T-cell (primary cell): ENCODE results near the gene NIBAN1. TPM values are rescaled to one million over a fixed set of nuclear protein-coding genes. Genes with fewer than 3 reads are reported as not detected.

Experiments used
- ATAC-seq, 4 experiments: fragments of 200-7000 bp in 3 of 4; fragments of 150-1000 bp in 1 of 4; cut with Tn5 transposase; replicated peaks in 1 of 4; 1 replicate in 3 of 4; 2 replicates in 1 of 4; pipeline ENCODE4 v1.10.0; 2021; ENCODE audit warnings: moderate library complexity in 3 of 4, mild to moderate bottlenecking in 2 of 4, moderate number of reproducible peaks in 1 of 4
- CTCF ChIA-PET, 2 donors: fragments of 300-600 bp; sonication (Branson Sonifier 250); formaldehyde crosslinking; loops; one replicate each; lab custom pipeline; 2022; ENCODE audit warnings: antibody characterized with exemption in 2 of 2; lab: Charles Lee
- POLR2A ChIA-PET, 2 donors: fragments of 300-600 bp; sonication (Branson Sonifier 250); formaldehyde crosslinking; loops; one replicate each; lab custom pipeline; 2022; ENCODE audit warnings: antibody characterized with exemption in 2 of 2; lab: Charles Lee
- DNase-seq, 35 experiments: peaks; one replicate each; pipeline versions ENCODE4 v3.0.0 to v3.0.0-alpha.2; 2013 to 2023
- H3K27ac ChIP-seq: one replicate; pipeline ENCODE4 v1.5.1; 2013; ENCODE audit warnings: low read length
- H3K27me3 ChIP-seq, 2 experiments: replicated peaks in 1 of 2; 1 replicate in 1 of 2; 2 replicates in 1 of 2; pipeline versions ENCODE4 v1.6.1 to v1.7.0; 2013; ENCODE audit warnings: low read length in 1 of 2, mixed read lengths in 1 of 2; ENCODE audit not compliant: control insufficient read depth in 2 of 2, insufficient read depth in 2 of 2; ENCODE audit errors: extremely low read depth in 1 of 2
- H3K36me3 ChIP-seq, 2 donors: 1 replicate in 1 of 2; 2 replicates in 1 of 2; pipeline versions ENCODE4 v1.6.1 to v1.7.0; 2013; ENCODE audit warnings: low read length in 1 of 2; ENCODE audit not compliant: control insufficient read depth in 2 of 2, insufficient read depth in 1 of 2; ENCODE audit errors: extremely low read depth in 1 of 2
- H3K4me1 ChIP-seq, 2 experiments: 1 replicate in 1 of 2; 2 replicates in 1 of 2; pipeline versions ENCODE4 v1.6.1 to v1.7.0; 2013; ENCODE audit warnings: low read length in 2 of 2, mixed read lengths in 1 of 2; ENCODE audit not compliant: insufficient read depth in 2 of 2, control insufficient read depth in 1 of 2; ENCODE audit errors: extremely low read depth in 1 of 2
- H3K4me3 ChIP-seq, 2 donors: 1 replicate in 1 of 2; 2 replicates in 1 of 2; pipeline versions ENCODE4 v1.5.1 to v1.7.0; 2013; ENCODE audit warnings: mild to moderate bottlenecking in 2 of 2, low read length in 1 of 2, moderate library complexity in 1 of 2; ENCODE audit not compliant: control insufficient read depth in 1 of 2; ENCODE audit errors: extremely low read depth in 1 of 2
- H3K9me3 ChIP-seq: 2 replicates; pipeline ENCODE4 v1.7.0; 2013
- H3K27ac Mint-ChIP-seq, 2 donors: one replicate each; pipeline ENCODE4 v1.8.0; 2020 to 2021; ENCODE audit warnings: mild to moderate bottlenecking in 2 of 2, mixed read lengths in 2 of 2
- H3K27me3 Mint-ChIP-seq, 2 donors: one replicate each; pipeline ENCODE4 v1.8.0; 2021 to 2022; ENCODE audit warnings: mixed read lengths in 2 of 2
- H3K36me3 Mint-ChIP-seq: one replicate; pipeline ENCODE4 v1.8.0; 2021; ENCODE audit warnings: mixed read lengths
- H3K4me1 Mint-ChIP-seq, 3 donors: one replicate each; pipeline ENCODE4 v1.8.0; 2020 to 2022; ENCODE audit warnings: mixed read lengths in 3 of 3, mild to moderate bottlenecking in 1 of 3
- H3K4me3 Mint-ChIP-seq, 3 donors: one replicate each; pipeline ENCODE4 v1.8.0; 2020 to 2022; ENCODE audit warnings: mild to moderate bottlenecking in 3 of 3, mixed read lengths in 3 of 3, moderate library complexity in 3 of 3
- H3K9me3 Mint-ChIP-seq, 3 donors: one replicate each; pipeline ENCODE4 v1.8.0; 2020 to 2022; ENCODE audit warnings: mixed read lengths in 3 of 3
- WGBS: methylation state at CpG from one replicate; pipeline ENCODE4 v1.1.5; 2013; ENCODE audit warnings: missing lambda C conversion rate; ENCODE audit not compliant: insufficient coverage; 5-methylcytosine and 5-hydroxymethylcytosine counted together
- total RNA-seq, 35 experiments: library from RNA in 6 of 35; stranded (reverse) in 6 of 35; fragments of 120-200 nt in 1 of 35; gene quantifications; one replicate each; pipeline versions ENCODE4 v1.2.1 to v1.2.4 and lab custom pipeline; 2013 to 2026

Gene NIBAN1
- total RNA-seq, 5 donors from 2014 or later (not counting 1 experiment from before 2014, with no cell fraction given), result 19.9 to 53.6 (median 46.0) TPM

GRCh38 chr1:184992271-184992670, 18.0 kb upstream of the NIBAN1 start:
- Mint-ChIP-seq H3K9me3 (peaks cover 6 to 9% (median 6%) of the 10 kb centered on the region in 3 donors), H3K36me3 (peaks cover 5% of the 10 kb centered on the region), H3K4me3 (no peak overlapping the region), H3K27me3 (peaks cover 12 to 23% of the 10 kb centered on the region in 2 donors), H3K4me1 (no peaks in the 10 kb centered on the region), H3K27ac (no peak overlapping the region)
- Histone ChIP-seq H3K4me1 (no peaks in the 10 kb centered on the region), H3K4me3 (no peak overlapping the region), H3K27ac (no peak overlapping the region), H3K9me3 (no peaks in the 10 kb centered on the region), H3K27me3 (peaks cover 0 to 5% of the 10 kb centered on the region in 2 experiments), H3K36me3 (no peaks in the 10 kb centered on the region)
- no CpG with 5 or more reads among the region's 3 CpGs for WGBS
- ATAC-seq, result no peak
- no peak for DNase-seq
- POLR2A ChIA-PET, result interaction anchor here (0.6 to 1.4 kb wide), 2 partner anchors 21 to 98 kb away, joined by 5 to 15 read pairs; no protein-coding TSS in a partner anchor
- CTCF ChIA-PET, result no interaction called here

GRCh38 chr1:184990204-184990603, 15.9 kb upstream of the NIBAN1 start:
- no CpG with 5 or more reads among the region's 1 CpG for WGBS

GRCh38 chr1:184988506-184988905, 14.2 kb upstream of the NIBAN1 start:
- Histone ChIP-seq H3K27me3 (no peaks in the 10 kb centered on the region), H3K4me1 (no peaks in the 10 kb centered on the region), H3K4me3 (no peak overlapping the region), H3K9me3 (no peaks in the 10 kb centered on the region), H3K27ac (no peak overlapping the region), H3K36me3 (no peaks in the 10 kb centered on the region)
- H3K4me3 Mint-ChIP-seq, result no peak overlapping the region
- H3K36me3 Mint-ChIP-seq, result no peaks in the 10 kb centered on the region
- H3K9me3 Mint-ChIP-seq, result no peaks in the 10 kb centered on the region
- no peak for DNase-seq
- CTCF ChIA-PET, result interaction anchor here in 1 of 2 donors (1.0 kb wide), 1 partner anchor 183 kb away, joined by 4 read pairs; no protein-coding TSS in a partner anchor
- no peaks in the 10 kb centered on the region for H3K4me1 Mint-ChIP-seq
- POLR2A ChIA-PET, result no interaction called here
- peaks cover 2 to 24% of the 10 kb centered on the region in 2 donors for H3K27me3 Mint-ChIP-seq
- no peak overlapping the region for H3K27ac Mint-ChIP-seq
- ATAC-seq, result no peak

More at GRCh38 chr1:184990204-184990603, 15.9 kb upstream of the NIBAN1 start:
- CTCF ChIA-PET, result no interaction called here
- peaks cover 11 to 21% of the 10 kb centered on the region in 2 donors for H3K27me3 Mint-ChIP-seq
- no peak for ATAC-seq
- POLR2A ChIA-PET, result no interaction called here
- H3K9me3 Mint-ChIP-seq, result peaks cover 6 to 9% (median 6%) of the 10 kb centered on the region in 3 donors
- no peaks in the 10 kb centered on the region for H3K4me1 Mint-ChIP-seq
- no peak overlapping the region for H3K27ac Mint-ChIP-seq
- Histone ChIP-seq H3K36me3 (no peaks in the 10 kb centered on the region), H3K9me3 (no peaks in the 10 kb centered on the region), H3K4me3 (no peak overlapping the region), H3K4me1 (no peaks in the 10 kb centered on the region), H3K27me3 (peaks cover 0 to 2% of the 10 kb centered on the region in 2 experiments), H3K27ac (no peak overlapping the region)
- H3K4me3 Mint-ChIP-seq, result no peak overlapping the region
- H3K36me3 Mint-ChIP-seq, result peaks cover 5% of the 10 kb centered on the region
- no peak for DNase-seq

- Mint-ChIP-seq H3K36me3 (no peaks in the 10 kb centered on the region), H3K9me3 (no peaks in the 10 kb centered on the region), H3K4me3 (no peak overlapping the region), H3K4me1 (no peaks in the 10 kb centered on the region), H3K27ac (no peak overlapping the region), H3K27me3 (peaks cover 2 to 22% of the 10 kb centered on the region in 2 donors)
- WGBS, result no CpG with 5 or more reads among the region's 1 CpG
- no peak overlapping the region for H3K4me3 ChIP-seq
- ATAC-seq, result no peak
- CTCF ChIA-PET, result interaction anchor here (0.6 to 1.4 kb wide), 4 partner anchors 182 to 693 kb away, joined by 3 to 4 read pairs (median 4); no protein-coding TSS in a partner anchor
- POLR2A ChIA-PET, result no interaction called here
- no peaks in the 10 kb centered on the region for H3K36me3 ChIP-seq
- H3K27me3 ChIP-seq, result peaks cover 0 to 3% of the 10 kb centered on the region in 2 experiments
- H3K27ac ChIP-seq, result no peak overlapping the region
- no peak for DNase-seq
- H3K4me1 ChIP-seq, result no peaks in the 10 kb centered on the region
- H3K9me3 ChIP-seq, result no peaks in the 10 kb centered on the region
Observed at GRCh38 chr1:184987696-184988095, 13.4 kb upstream of the NIBAN1 start.

- POLR2A ChIA-PET, result interaction anchor here in 1 of 2 donors (0.6 kb wide), 1 partner anchor 103 kb away, joined by 3 read pairs; no protein-coding TSS in a partner anchor
- H3K27ac ChIP-seq, result no peak overlapping the region
- Mint-ChIP-seq H3K4me3 (no peak overlapping the region), H3K36me3 (no peaks in the 10 kb centered on the region), H3K9me3 (no peaks in the 10 kb centered on the region), H3K27ac (no peak overlapping the region), H3K4me1 (peaks cover 0 to 7% (median 5%) of the 10 kb centered on the region in 3 donors), H3K27me3 (peaks cover 5 to 22% of the 10 kb centered on the region in 2 donors)
- H3K36me3 ChIP-seq, result no peaks in the 10 kb centered on the region
- H3K9me3 ChIP-seq, result no peaks in the 10 kb centered on the region
- CTCF ChIA-PET, result interaction anchor here (0.7 to 2.2 kb wide), 6 partner anchors 14 to 184 kb away, joined by 3 to 17 read pairs (median 3); no protein-coding TSS in a partner anchor
- H3K4me3 ChIP-seq, result no peak overlapping the region
- 24% methylated on average over 3 of the region's 5 CpGs for WGBS
- DNase-seq, result no peak
- H3K27me3 ChIP-seq, result peaks cover 0 to 4% of the 10 kb centered on the region in 2 experiments
- ATAC-seq, result no peak
- no peaks in the 10 kb centered on the region for H3K4me1 ChIP-seq
Observed at GRCh38 chr1:184986250-184986649, 11.9 kb upstream of the NIBAN1 start.

GRCh38 chr1:184982002-184982954, 8.0 kb upstream of the NIBAN1 start:
- ChIA-PET POLR2A (interaction anchor here in 1 of 2 donors (0.7 to 1.1 kb wide), 2 partner anchors 11 to 173 kb away, joined by 3 to 6 read pairs; no protein-coding TSS in a partner anchor), CTCF (interaction anchor here (0.5 to 5.4 kb wide), 29 partner anchors 9 to 1403 kb away, joined by 3 to 96 read pairs (median 3); partner anchors contain the start of genes EDEM3 (in 1 of the 2) and RNF2 (in 1 of the 2))
- H3K27me3 ChIP-seq, result peaks cover 0 to 4% of the 10 kb centered on the region in 2 experiments
- no peak overlapping the region for H3K27ac ChIP-seq
- Mint-ChIP-seq H3K4me3 (no peak overlapping the region), H3K4me1 (peaks cover 0 to 7% (median 5%) of the 10 kb centered on the region in 3 donors), H3K27me3 (peaks cover 5 to 29% of the 10 kb centered on the region in 2 donors), H3K36me3 (no peaks in the 10 kb centered on the region), H3K9me3 (no peaks in the 10 kb centered on the region), H3K27ac (no peak overlapping the region)
- no peaks in the 10 kb centered on the region for H3K4me1 ChIP-seq
- H3K36me3 ChIP-seq, result no peaks in the 10 kb centered on the region
- peak; percentile 90 to 99 (median 92) for ATAC-seq
- no peak overlapping the region for H3K4me3 ChIP-seq
- 67% methylated on average over 3 of the region's 14 CpGs for WGBS
- no peaks in the 10 kb centered on the region for H3K9me3 ChIP-seq
- DNase-seq, result peak; percentile 40 to 85 (median 67)
